ENCODE results near the gene DVL1.

Gene DVL1

GRCh38 chr1:1338278-1338677 is 10.9 kb downstream of the DVL1 start:
- DNase-seq, result no peak

- no peak for DNase-seq
Measured at GRCh38 chr1:1337793-1338147, 11.4 kb downstream of the DVL1 start.

- DNase-seq, result no peak
Measured at GRCh38 chr1:1336931-1337792, 12.1 kb downstream of the DVL1 start.

GRCh38 chr1:1336446-1336845 is 12.8 kb downstream of the DVL1 start:
- DNase-seq, result no peak

GRCh38 chr1:1335792-1336248 is 13.4 kb downstream of the DVL1 start:
- DNase-seq, result no peak

- no peak for DNase-seq
Measured at GRCh38 chr1:1335283-1335682, 13.9 kb downstream of the DVL1 start.

GRCh38 chr1:1334835-1335234 is 14.4 kb downstream of the DVL1 start:
- no peak for DNase-seq

GRCh38 chr1:1333551-1334241 is 15.5 kb downstream of the DVL1 start:
- no peak for DNase-seq

GRCh38 chr1:1332774-1333480 is 16.3 kb downstream of the DVL1 start:
- DNase-seq, result no peak

- no peak for DNase-seq
Measured at GRCh38 chr1:1332031-1332755, 17.0 kb downstream of the DVL1 start.

- DNase-seq, result no peak
Measured at GRCh38 chr1:1331068-1331965, 17.9 kb downstream of the DVL1 start, which contains the start of gene TAS1R3. TSS of gene TAS1R3 (plus strand) at chr1:1331280. CDS start at chr1:1331346, 66 bp downstream.

GRCh38 chr1:1330366-1331067 is 18.7 kb downstream of the DVL1 start:
- no peak for DNase-seq

GRCh38 chr1:1329304-1330210 is 19.7 kb downstream of the DVL1 start:
- DNase-seq, result no peak

GRCh38 chr1:1328254-1328653 is 21.0 kb downstream of the DVL1 start:
- DNase-seq, result no peak

GRCh38 chr1:1327291-1327690 is 21.9 kb downstream of the DVL1 start:
- DNase-seq, result no peak

GRCh38 chr1:1326075-1326605 is 23.1 kb downstream of the DVL1 start:
- no peak for DNase-seq

GRCh38 chr1:1325288-1326074 is 23.7 kb downstream of the DVL1 start:
- no peak for DNase-seq

- peak; percentile 50 for DNase-seq
Measured at GRCh38 chr1:1324524-1325287, 24.5 kb downstream of the DVL1 start, which contains the start of the genes CPTP and INTS11. TSS of gene CPTP (plus strand) at chr1:1324802. CDS start at chr1:1326911, 2,109 bp downstream. TSS of gene INTS11 (minus strand) at chr1:1324660. CDS start at chr1:1324608, 52 bp downstream.

Measured in NCI-H748 treated with DMSO at 0.1 percent for 48 hours (cell line).